LNCAP (cell line): ENCODE results near the gene CAMTA1.

Experiments
- CTCF ChIP-seq: fragments of 450-650 bp; IDR thresholded peaks from 2 replicates; pipeline ENCODE4 v1.5.1; 2017; ENCODE audit warnings: mild to moderate bottlenecking

CAMTA1 gene

GRCh38 chr1:7767176-7767575 is 981.9 kb downstream of the CAMTA1 start:
- TF ChIP-seq CTCF = no peak

GRCh38 chr1:7768583-7768982 is 983.3 kb downstream of the CAMTA1 start:
- TF ChIP-seq CTCF = no peak

GRCh38 chr1:7769673-7770412 is 984.6 kb downstream of the CAMTA1 start:
- TF ChIP-seq CTCF = no peak

GRCh38 chr1:7770669-7770996 is 985.4 kb downstream of the CAMTA1 start:
- no peak for TF ChIP-seq CTCF

GRCh38 chr1:7770997-7771822 is 986.0 kb downstream of the CAMTA1 start, which contains the start of gene VAMP3:
Gene VAMP3 (plus strand): TSS chr1:7771296. CDS start chr1:7771384, 88 bp downstream.
- TF ChIP-seq CTCF = no peak

GRCh38 chr1:7771823-7772299 is 986.6 kb downstream of the CAMTA1 start:
- TF ChIP-seq CTCF = no peak

- no peak for TF ChIP-seq CTCF
These were observed 992.3 kb downstream of the CAMTA1 start for GRCh38 chr1:7777591-7777990.
